ENCODE results near the gene GPR39.

The GPR39 gene

DNA sequence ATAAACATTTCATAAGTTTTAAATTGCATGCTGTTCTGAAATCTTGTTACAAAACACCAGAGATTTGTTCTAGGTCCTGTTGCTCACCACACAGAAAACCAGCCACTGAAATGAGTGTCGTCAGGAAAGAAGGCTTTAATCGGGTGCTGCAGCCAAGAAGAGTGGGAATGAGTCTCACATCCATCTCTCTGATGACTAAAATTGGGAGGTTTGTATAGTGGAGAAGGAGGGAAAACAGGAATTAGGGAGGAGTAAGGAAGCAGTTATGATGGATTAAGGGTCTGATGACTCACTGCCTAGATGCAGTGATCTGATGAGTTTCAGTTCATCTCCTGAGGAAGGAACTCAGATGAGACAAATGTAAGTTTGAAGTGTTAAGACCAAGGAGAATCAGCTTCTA, 42.1 kb upstream of the GPR39 start:
- H3K4me3 Mint-ChIP-seq = no peak overlapping the region
- no peaks in the 10 kb centered on the region for H3K36me3 Mint-ChIP-seq (ENCODE audit: low read depth)
- DNase-seq = no peak
- peaks cover 16% of the 10 kb centered on the region for H3K27me3 Mint-ChIP-seq (ENCODE audit: low read depth, poor library complexity)
- no peak overlapping the region for H3K27ac Mint-ChIP-seq
- peaks cover 20% of the 10 kb centered on the region for H3K9me3 Mint-ChIP-seq
- no peak for TF ChIP-seq CTCF (IDR thresholded peaks at IDR 0.05)
- H3K4me1 Mint-ChIP-seq = no peaks in the 10 kb centered on the region

GRCh38 chr2:132374961-132375360, 41.6 kb upstream of the GPR39 start:
- H3K27ac Mint-ChIP-seq = no peak overlapping the region
- no peak for TF ChIP-seq CTCF (IDR thresholded peaks at IDR 0.05)
- H3K36me3 Mint-ChIP-seq (ENCODE audit: low read depth) = no peaks in the 10 kb centered on the region
- H3K4me1 Mint-ChIP-seq = no peaks in the 10 kb centered on the region
- H3K27me3 Mint-ChIP-seq (ENCODE audit: low read depth, poor library complexity) = peaks cover 16% of the 10 kb centered on the region
- H3K4me3 Mint-ChIP-seq = no peak overlapping the region
- no peak for DNase-seq
- peaks cover 25% of the 10 kb centered on the region for H3K9me3 Mint-ChIP-seq

DNA sequence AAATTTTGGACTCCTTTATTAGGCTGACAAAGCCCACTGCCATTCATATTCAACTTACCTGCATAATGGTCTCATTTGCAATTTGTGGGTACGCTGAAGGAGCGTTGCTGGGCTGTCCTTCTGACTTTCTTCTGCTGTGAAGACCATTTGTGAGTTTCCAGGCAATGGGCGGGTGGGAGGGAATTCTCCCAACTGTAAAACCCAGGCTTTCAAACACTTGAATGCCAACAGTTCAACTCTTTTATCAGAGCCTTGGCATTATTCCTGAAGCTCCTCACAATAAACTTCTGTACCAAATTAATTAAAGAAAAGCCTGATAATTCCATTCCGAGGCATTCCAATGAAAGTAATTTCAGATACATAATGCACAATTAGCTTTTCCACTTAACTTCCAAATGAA, 35.2 kb upstream of the GPR39 start:
- no peak for DNase-seq
- H3K36me3 Mint-ChIP-seq (ENCODE audit: low read depth) = no peaks in the 10 kb centered on the region
- peaks cover 8% of the 10 kb centered on the region for H3K9me3 Mint-ChIP-seq
- no peak overlapping the region for H3K27ac Mint-ChIP-seq
- no peak for TF ChIP-seq CTCF (IDR thresholded peaks at IDR 0.05)
- no peak overlapping the region for H3K4me3 Mint-ChIP-seq
- peaks cover 18% of the 10 kb centered on the region for H3K27me3 Mint-ChIP-seq (ENCODE audit: low read depth, poor library complexity)
- peaks cover 7% of the 10 kb centered on the region for H3K4me1 Mint-ChIP-seq

- Mint-ChIP-seq H3K36me3 (ENCODE audit: low read depth) (no peaks in the 10 kb centered on the region), H3K4me1 (peaks cover 7% of the 10 kb centered on the region), H3K9me3 (peaks cover 22% of the 10 kb centered on the region), H3K27me3 (ENCODE audit: low read depth, poor library complexity) (peaks cover 27% of the 10 kb centered on the region), H3K27ac (no peak overlapping the region), H3K4me3 (no peak overlapping the region)
- TF ChIP-seq CTCF (IDR thresholded peaks at IDR 0.05) = no peak
- no peak for DNase-seq
Observed at GRCh38 chr2:132383956-132384355, 32.6 kb upstream of the GPR39 start.

DNA sequence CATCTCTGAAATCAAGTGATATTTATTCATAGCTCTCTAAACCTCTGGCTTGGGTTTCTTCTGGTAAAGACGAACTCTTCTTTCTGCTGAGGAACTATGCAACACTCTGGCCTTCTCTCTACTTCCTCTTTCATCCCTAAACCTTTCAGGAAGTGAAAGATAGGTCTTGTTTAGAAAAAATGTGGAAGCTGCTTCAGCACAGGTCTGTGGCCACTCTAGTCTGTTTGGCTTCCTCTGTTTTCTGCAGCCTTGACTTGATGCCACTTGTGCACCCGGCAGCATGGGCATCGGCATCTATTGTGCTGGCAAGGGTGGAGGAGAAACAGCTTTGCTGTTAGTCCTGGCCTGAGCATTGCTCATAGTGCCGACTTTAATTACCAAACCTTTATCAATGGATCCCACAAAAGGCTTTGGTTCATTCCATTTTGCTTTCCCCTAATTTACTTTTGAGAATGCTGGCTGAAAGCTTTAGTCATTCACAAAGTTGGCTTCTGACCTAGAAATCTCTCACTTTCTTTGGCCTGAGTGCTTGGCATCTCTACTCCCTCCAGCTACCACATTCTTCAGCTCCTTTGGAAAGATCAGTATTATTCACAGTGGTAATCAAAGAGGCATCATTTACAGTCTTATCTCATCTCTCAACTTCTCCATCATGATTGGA, 32.0 kb upstream of the GPR39 start:
- Mint-ChIP-seq H3K27me3 (ENCODE audit: low read depth, poor library complexity) (peaks cover 31% of the 10 kb centered on the region), H3K27ac (no peak overlapping the region), H3K4me3 (no peak overlapping the region), H3K9me3 (peaks cover 24% of the 10 kb centered on the region), H3K36me3 (ENCODE audit: low read depth) (no peaks in the 10 kb centered on the region), H3K4me1 (peaks cover 7% of the 10 kb centered on the region)
- DNase-seq = no peak
- no peak for TF ChIP-seq CTCF (IDR thresholded peaks at IDR 0.05)

DNA sequence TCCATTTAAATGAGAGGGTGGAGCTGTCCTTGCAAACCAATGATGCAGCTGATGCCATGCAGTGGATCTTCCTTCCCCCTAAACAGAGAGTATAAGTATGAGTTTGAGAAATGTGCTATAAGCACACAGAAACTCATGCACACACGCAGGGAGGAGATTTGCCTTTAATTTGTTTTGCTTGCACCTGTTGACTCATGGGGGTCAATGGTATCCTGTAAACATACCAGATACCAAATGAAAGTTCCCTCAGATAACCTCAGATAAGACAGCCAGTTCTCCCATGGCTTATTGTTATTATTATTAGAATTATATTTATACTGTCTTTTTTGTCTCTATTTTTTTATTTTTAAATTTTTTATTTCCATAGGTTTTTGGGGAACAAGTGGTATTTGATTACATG, 29.5 kb upstream of the GPR39 start:
- peaks cover 16% of the 10 kb centered on the region for H3K4me1 Mint-ChIP-seq

More for the DNA sequence above, 29.5 kb upstream of the GPR39 start:
- TF ChIP-seq CTCF (IDR thresholded peaks at IDR 0.05) = no peak
- no peaks in the 10 kb centered on the region for H3K36me3 Mint-ChIP-seq (ENCODE audit: low read depth)
- H3K27ac Mint-ChIP-seq = no peak overlapping the region
- no peak for DNase-seq
- H3K27me3 Mint-ChIP-seq (ENCODE audit: low read depth, poor library complexity) = peaks cover 52% of the 10 kb centered on the region
- peaks cover 23% of the 10 kb centered on the region for H3K9me3 Mint-ChIP-seq
- no peak overlapping the region for H3K4me3 Mint-ChIP-seq
